Osteocyte (in vitro differentiated cells): Measurements from ENCODE around the gene NES. TPM values are rescaled to one million over a fixed set of nuclear protein-coding genes. Genes with fewer than 3 reads are reported as not detected.

Source experiments
- DNase-seq: peaks from one replicate; pipeline ENCODE4 v3.0.0; 2021; ENCODE audit warnings: mixed read lengths; ENCODE audit not compliant: unreplicated experiment; ENCODE audit errors: extremely low spot score
- H3K27ac Mint-ChIP-seq: one replicate; pipeline ENCODE4 v1.8.0; 2021; ENCODE audit warnings: mild to moderate bottlenecking, mixed read lengths; ENCODE audit not compliant: unreplicated experiment
- H3K27me3 Mint-ChIP-seq: one replicate; pipeline ENCODE4 v1.8.0; 2021; ENCODE audit warnings: mixed read lengths; ENCODE audit not compliant: unreplicated experiment
- H3K36me3 Mint-ChIP-seq: one replicate; pipeline ENCODE4 v1.8.0; 2021; ENCODE audit warnings: mixed read lengths; ENCODE audit not compliant: unreplicated experiment
- H3K4me1 Mint-ChIP-seq: one replicate; pipeline ENCODE4 v1.8.0; 2021; ENCODE audit warnings: mixed read lengths; ENCODE audit not compliant: unreplicated experiment
- H3K4me3 Mint-ChIP-seq: one replicate; pipeline ENCODE4 v1.8.0; 2021; ENCODE audit warnings: mild to moderate bottlenecking, moderate library complexity, mixed read lengths; ENCODE audit not compliant: unreplicated experiment
- H3K9me3 Mint-ChIP-seq: one replicate; pipeline ENCODE4 v1.8.0; 2021; ENCODE audit warnings: mixed read lengths; ENCODE audit not compliant: unreplicated experiment
- CTCF ChIP-seq: fragments of 200-600 bp; sonication (generic); IDR thresholded peaks from 2 replicates; pipeline ENCODE4 v1.5.0; 2021; ENCODE audit warnings: antibody characterized with exemption, mild to moderate bottlenecking, moderate library complexity
- total RNA-seq: library from RNA; stranded (reverse); gene quantifications from 2 replicates; pipeline ENCODE4 v1.2.1, GENCODE V29; 2021

The NES gene
- total RNA-seq, 1 donor from 2014 or later, result 26.5 TPM

GRCh38 chr1:156664767-156665411, 12.3 kb downstream of the NES start:
- H3K27ac Mint-ChIP-seq, result no peak overlapping the region
- no peaks in the 10 kb centered on the region for H3K27me3 Mint-ChIP-seq
- no peaks in the 10 kb centered on the region for H3K36me3 Mint-ChIP-seq
- H3K4me1 Mint-ChIP-seq, result peaks cover 70% of the 10 kb centered on the region
- TF ChIP-seq CTCF, result no peak
- no peak for DNase-seq
- H3K4me3 Mint-ChIP-seq, result no peak overlapping the region
- no peaks in the 10 kb centered on the region for H3K9me3 Mint-ChIP-seq

GRCh38 chr1:156664046-156664766, 13.0 kb downstream of the NES start:
- Mint-ChIP-seq H3K27me3 (no peaks in the 10 kb centered on the region), H3K27ac (peak overlapping the region; percentile 70), H3K4me1 (peaks cover 77% of the 10 kb centered on the region), H3K4me3 (peak overlapping the region; percentile 40), H3K36me3 (no peaks in the 10 kb centered on the region), H3K9me3 (no peaks in the 10 kb centered on the region)
- TF ChIP-seq CTCF, result no peak
- DNase-seq, result no peak

GRCh38 chr1:156663178-156663577, 14.0 kb downstream of the NES start:
- Mint-ChIP-seq H3K4me3 (no peak overlapping the region), H3K4me1 (peaks cover 79% of the 10 kb centered on the region), H3K36me3 (no peaks in the 10 kb centered on the region), H3K27me3 (no peaks in the 10 kb centered on the region), H3K27ac (peak overlapping the region; percentile 70), H3K9me3 (no peaks in the 10 kb centered on the region)
- DNase-seq, result no peak
- TF ChIP-seq CTCF, result no peak

GRCh38 chr1:156662800-156663055, 14.5 kb downstream of the NES start:
- no peaks in the 10 kb centered on the region for H3K36me3 Mint-ChIP-seq
- peak overlapping the region; percentile 91 for H3K27ac Mint-ChIP-seq

More at GRCh38 chr1:156662800-156663055, 14.5 kb downstream of the NES start:
- no peaks in the 10 kb centered on the region for H3K9me3 Mint-ChIP-seq
- H3K4me1 Mint-ChIP-seq, result peaks cover 75% of the 10 kb centered on the region
- no peak for DNase-seq
- H3K4me3 Mint-ChIP-seq, result no peak overlapping the region
- H3K27me3 Mint-ChIP-seq, result no peaks in the 10 kb centered on the region
- no peak for TF ChIP-seq CTCF
